Measurements from ENCODE around the gene RPS2. TPM values are rescaled to one million over a fixed set of nuclear protein-coding genes. Genes with fewer than 3 reads are reported as not detected.

The RPS2 gene
- total RNA-seq, 1 donor from 2014 or later = 2,286 TPM

GRCh38 chr16:1973461-1974156 is 9.0 kb upstream of the RPS2 start:
- DNase-seq (ENCODE audit: extremely low spot score, unreplicated experiment) = no peak
- no peak for TF ChIP-seq CTCF (IDR thresholded peaks at IDR 0.05)
- Mint-ChIP-seq H3K4me1 (ENCODE audit: unreplicated experiment) (peaks cover 22% of the 10 kb centered on the region), H3K27me3 (ENCODE audit: unreplicated experiment) (no peaks in the 10 kb centered on the region), H3K4me3 (ENCODE audit: unreplicated experiment) (peak overlapping the region; percentile 94), H3K27ac (ENCODE audit: unreplicated experiment) (no peak overlapping the region), H3K36me3 (ENCODE audit: unreplicated experiment) (peaks cover 12% of the 10 kb centered on the region), H3K9me3 (ENCODE audit: unreplicated experiment) (no peaks in the 10 kb centered on the region)

GRCh38 chr16:1972490-1972877 is 7.9 kb upstream of the RPS2 start:
- Mint-ChIP-seq H3K4me1 (ENCODE audit: unreplicated experiment) (peaks cover 22% of the 10 kb centered on the region), H3K9me3 (ENCODE audit: unreplicated experiment) (no peaks in the 10 kb centered on the region), H3K4me3 (ENCODE audit: unreplicated experiment) (peak overlapping the region; percentile 94), H3K27me3 (ENCODE audit: unreplicated experiment) (no peaks in the 10 kb centered on the region), H3K36me3 (ENCODE audit: unreplicated experiment) (peaks cover 12% of the 10 kb centered on the region), H3K27ac (ENCODE audit: unreplicated experiment) (peak overlapping the region; percentile 98)
- no peak for DNase-seq (ENCODE audit: extremely low spot score, unreplicated experiment)
- no peak for TF ChIP-seq CTCF (IDR thresholded peaks at IDR 0.05)

- DNase-seq (ENCODE audit: extremely low spot score, unreplicated experiment) = peak; percentile 97
- Mint-ChIP-seq H3K27ac (ENCODE audit: unreplicated experiment) (peak within 1 kb of the TSS; percentile 98), H3K4me1 (ENCODE audit: unreplicated experiment) (peaks cover 24% of the 10 kb centered on the region), H3K36me3 (ENCODE audit: unreplicated experiment) (peaks cover 12% of the 10 kb centered on the region), H3K9me3 (ENCODE audit: unreplicated experiment) (no peaks in the 10 kb centered on the region), H3K4me3 (ENCODE audit: unreplicated experiment) (peak within 1 kb of the TSS; percentile 94), H3K27me3 (ENCODE audit: unreplicated experiment) (no peaks in the 10 kb centered on the region)
- no peak for TF ChIP-seq CTCF (IDR thresholded peaks at IDR 0.05)
Measured at GRCh38 chr16:1971796-1972489, 7.3 kb upstream of the RPS2 start, which contains the start of gene TBL3. TBL3 (plus strand) TSS chr16:1972053; CDS start chr16:1972165, 112 bp downstream.

- Mint-ChIP-seq H3K27me3 (ENCODE audit: unreplicated experiment) (no peaks in the 10 kb centered on the region), H3K9me3 (ENCODE audit: unreplicated experiment) (no peaks in the 10 kb centered on the region), H3K4me3 (ENCODE audit: unreplicated experiment) (no peak overlapping the region), H3K27ac (ENCODE audit: unreplicated experiment) (no peak overlapping the region), H3K36me3 (ENCODE audit: unreplicated experiment) (peaks cover 10% of the 10 kb centered on the region), H3K4me1 (ENCODE audit: unreplicated experiment) (peaks cover 37% of the 10 kb centered on the region)
- TF ChIP-seq CTCF (IDR thresholded peaks at IDR 0.05) = no peak
- DNase-seq (ENCODE audit: extremely low spot score, unreplicated experiment) = no peak
Measured at GRCh38 chr16:1968146-1968953, 3.7 kb upstream of the RPS2 start.
